Smooth muscle cell (in vitro differentiated cells): ENCODE results near the gene CFAP74. TPM values are rescaled to one million over a fixed set of nuclear protein-coding genes. Genes with fewer than 3 reads are reported as not detected.

ENCODE experiments used
- DNase-seq: peaks from one replicate; lab custom pipeline; 2025; ENCODE audit not compliant: unreplicated experiment; lab: John Stamatoyannopoulos, UW
- H2AFZ ChIP-seq: fragments of 200-600 bp; sonication (generic); 2 replicates; pipeline ENCODE4 v1.6.0; 2016; ENCODE audit warnings: antibody characterized with exemption, low read depth, mild to moderate bottlenecking
- H3F3A ChIP-seq: fragments of 200-600 bp; sonication (generic); 2 replicates; pipeline ENCODE4 v1.6.0; 2017; ENCODE audit warnings: antibody characterized with exemption, low read depth
- H3K27ac ChIP-seq: fragments of 200-600 bp; sonication (generic); 2 replicates; pipeline ENCODE4 v1.5.1; 2016; ENCODE audit warnings: low read depth, mild to moderate bottlenecking
- H3K27me3 ChIP-seq: fragments of 200-600 bp; sonication (generic); 2 replicates; pipeline ENCODE4 v1.6.1; 2016; ENCODE audit warnings: low read depth, mild to moderate bottlenecking
- H3K36me3 ChIP-seq: fragments of 200-600 bp; sonication (generic); 2 replicates; pipeline ENCODE4 v1.5.1; 2016; ENCODE audit warnings: low read depth
- H3K4me1 ChIP-seq: fragments of 200-600 bp; sonication (generic); 2 replicates; pipeline ENCODE4 v1.5.1; 2016; ENCODE audit warnings: low read depth
- H3K4me2 ChIP-seq: fragments of 200-600 bp; sonication (generic); 2 replicates; pipeline ENCODE4 v1.6.0; 2016; ENCODE audit warnings: mild to moderate bottlenecking
- H3K4me3 ChIP-seq: fragments of 200-600 bp; sonication (generic); 2 replicates; pipeline ENCODE4 v1.5.1; 2016; ENCODE audit warnings: mild to moderate bottlenecking
- H3K79me2 ChIP-seq: fragments of 200-600 bp; sonication (generic); 2 replicates; pipeline ENCODE4 v1.6.0; 2016; ENCODE audit warnings: low read depth, mild to moderate bottlenecking
- H3K9ac ChIP-seq: fragments of 200-600 bp; sonication (generic); 2 replicates; pipeline ENCODE4 v1.6.0; 2016; ENCODE audit warnings: low read depth
- H3K9me3 ChIP-seq: fragments of 200-600 bp; sonication (generic); replicated peaks from 2 replicates; pipeline ENCODE4 v1.5.1; 2016; ENCODE audit warnings: low read depth
- H4K20me1 ChIP-seq: fragments of 200-600 bp; sonication (generic); 2 replicates; pipeline ENCODE4 v1.6.0; 2016; ENCODE audit warnings: low read depth
- CTCF ChIP-seq: fragments of 200-600 bp; sonication (generic); IDR thresholded peaks from 2 replicates; pipeline ENCODE4 v1.5.1; 2017; ENCODE audit warnings: borderline replicate concordance, mild to moderate bottlenecking, antibody characterized with exemption; ENCODE audit not compliant: insufficient read depth, poor library complexity, severe bottlenecking
- WGBS: methylation state at CpG from one replicate; pipeline ENCODE4 v1.1.7; 2016; ENCODE audit warnings: low lambda C conversion rate; 5-methylcytosine and 5-hydroxymethylcytosine counted together
- polyA plus RNA-seq: library from polyadenylated mRNA; unstranded; fragments of >200 nt; fragmentation: Nextera tagmentation; extraction: Ambion mirVana; gene quantifications from 2 replicates; pipeline ENCODE4 v1.2.1, GENCODE V29; 2016
- total RNA-seq: library from RNA; depleted of rRNA; stranded (reverse); fragments of >200 nt; gene quantifications from 2 replicates; pipeline ENCODE4 v1.2.3, GENCODE V29; 2014

CFAP74 gene
- total and polyA plus RNA-seq, 2 experiments from 2014 or later = not detected

- no peak for TF ChIP-seq CTCF
- Histone ChIP-seq H3K9me3 (no peaks in the 10 kb centered on the region), H3K4me1 (peaks cover 13% of the 10 kb centered on the region), H3K27ac (peak overlapping the region; percentile 51), H2AFZ (no peak overlapping the region), H3K9ac (no peak overlapping the region), H3K36me3 (no peaks in the 10 kb centered on the region), H3K4me2 (no peak overlapping the region), H4K20me1 (peaks cover 100% of the 10 kb centered on the region), H3F3A (peaks cover 8% of the 10 kb centered on the region), H3K4me3 (no peak overlapping the region), H3K27me3 (no peaks in the 10 kb centered on the region), H3K79me2 (peaks cover 100% of the 10 kb centered on the region)
- DNase-seq = no peak
- 71% methylated on average over 4 of the region's 4 CpGs for WGBS
These were observed 120.3 kb downstream of the CFAP74 start for GRCh38 chr1:1883092-1883873.

DNA sequence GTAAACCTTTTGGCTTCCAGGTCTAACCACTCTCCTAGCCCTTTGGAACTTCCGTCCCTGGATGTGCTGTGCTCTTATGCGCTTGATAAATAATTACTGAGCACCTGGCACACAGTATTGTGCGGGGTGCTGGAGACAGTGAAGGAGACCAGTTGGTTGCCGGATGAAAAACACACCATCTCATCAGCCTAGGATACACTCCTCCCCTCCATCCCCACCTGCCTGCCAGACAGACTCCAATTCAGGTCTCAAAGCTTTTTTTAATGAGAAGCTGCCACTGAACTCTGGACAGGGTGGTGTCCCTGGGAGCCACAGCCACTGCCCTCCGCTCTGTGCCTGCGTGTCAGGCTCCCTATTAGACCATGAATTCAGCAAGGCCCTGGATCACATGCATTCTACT is 121.9 kb downstream of the CFAP74 start:
- TF ChIP-seq CTCF = no peak
- no peaks in the 10 kb centered on the region for H3K9me3 ChIP-seq
- H3K9ac ChIP-seq = no peak overlapping the region
- H2AFZ ChIP-seq = no peak overlapping the region
- H3K27me3 ChIP-seq = no peaks in the 10 kb centered on the region
- H4K20me1 ChIP-seq = peaks cover 100% of the 10 kb centered on the region
- 94% methylated on average over 6 of the region's 6 CpGs for WGBS
- peaks cover 15% of the 10 kb centered on the region for H3F3A ChIP-seq
- peaks cover 100% of the 10 kb centered on the region for H3K79me2 ChIP-seq
- no peak for DNase-seq
- no peak overlapping the region for H3K4me2 ChIP-seq
- peaks cover 4% of the 10 kb centered on the region for H3K4me1 ChIP-seq
- H3K4me3 ChIP-seq = no peak overlapping the region
- peak overlapping the region; percentile 30 for H3K27ac ChIP-seq
- no peaks in the 10 kb centered on the region for H3K36me3 ChIP-seq

GRCh38 chr1:1880617-1881312 is 122.8 kb downstream of the CFAP74 start:
- peaks cover 4% of the 10 kb centered on the region for H3K4me1 ChIP-seq
- H3K9ac ChIP-seq = no peak overlapping the region
- H3K4me2 ChIP-seq = no peak overlapping the region
- no peaks in the 10 kb centered on the region for H3K36me3 ChIP-seq
- peaks cover 100% of the 10 kb centered on the region for H4K20me1 ChIP-seq
- no peak overlapping the region for H2AFZ ChIP-seq
- no peaks in the 10 kb centered on the region for H3K9me3 ChIP-seq
- H3K27ac ChIP-seq = peak overlapping the region; percentile 30
- no peak for DNase-seq
- no peaks in the 10 kb centered on the region for H3K27me3 ChIP-seq
- WGBS = 55% methylated on average over 13 of the region's 13 CpGs
- H3K4me3 ChIP-seq = no peak overlapping the region
- no peak for TF ChIP-seq CTCF
- H3F3A ChIP-seq = peaks cover 9% of the 10 kb centered on the region
- H3K79me2 ChIP-seq = peaks cover 100% of the 10 kb centered on the region
